ENCODE results near the gene MACROD2. TPM values are rescaled to one million over a fixed set of nuclear protein-coding genes. Genes with fewer than 3 reads are reported as not detected.

Gene MACROD2
- total RNA-seq, 4 donors from 2014 or later = 4.6 to 33.0 (median 8.3) TPM

GRCh38 chr20:15333170-15333569, 1337.9 kb downstream of the MACROD2 start:
- Histone ChIP-seq H3K27ac (no peak overlapping the region), H3K4me3 (no peak overlapping the region)

GRCh38 chr20:15336011-15336410, 1340.7 kb downstream of the MACROD2 start:
- no peaks in the 10 kb centered on the region for H3K4me1 ChIP-seq
- in situ Hi-C loops (cut with MboI; ENCODE audit: low pct_ligation_motif_present in 1 of 4, low pct_unique_long_range_greater_than_20kb in 1 of 4, low sequenced_read_pairs in 3 of 4) = no loop called here
- TF ChIP-seq EP300 (IDR thresholded peaks at IDR 0.05; ENCODE audit: low read depth) = no peak
- TF ChIP-seq POLR2AphosphoS5 (IDR thresholded peaks at IDR 0.05) = no peak
- TF ChIP-seq CTCF (IDR thresholded peaks at IDR 0.05) = no peak
- TF ChIP-seq POLR2A (IDR thresholded peaks at IDR 0.05) = no peak
- no peaks in the 10 kb centered on the region for H3K9me3 ChIP-seq
- no peaks in the 10 kb centered on the region for H3K27me3 ChIP-seq
- DNase-seq = no peak
- H3K4me3 ChIP-seq = no peak overlapping the region
- intact Hi-C loops (cut with DNase I; ENCODE audit: low total_unique reads) = no loop called here
- no peaks in the 10 kb centered on the region for H3K36me3 ChIP-seq
- WGBS, 2 donors (ENCODE audit: low coverage in 1 of 2) = 73 to 76% methylated on average over 2 of the region's 2 CpGs
- no peak overlapping the region for H3K27ac ChIP-seq

More at GRCh38 chr20:15333170-15333569, 1337.9 kb downstream of the MACROD2 start:
- no peaks in the 10 kb centered on the region for H3K9me3 ChIP-seq
- DNase-seq = no peak
- no peaks in the 10 kb centered on the region for H3K27me3 ChIP-seq
- intact Hi-C loops (cut with DNase I; ENCODE audit: low total_unique reads) (no loop called here), in situ Hi-C loops (cut with MboI; ENCODE audit: low pct_ligation_motif_present in 1 of 4, low pct_unique_long_range_greater_than_20kb in 1 of 4, low sequenced_read_pairs in 3 of 4) (no loop called here)
- no peaks in the 10 kb centered on the region for H3K4me1 ChIP-seq
- WGBS, 2 donors (ENCODE audit: low coverage in 1 of 2) = 78 to 80% methylated on average over 4 of the region's 4 CpGs
- TF ChIP-seq EP300 (IDR thresholded peaks at IDR 0.05; ENCODE audit: low read depth) (no peak), CTCF (IDR thresholded peaks at IDR 0.05) (no peak), POLR2A (IDR thresholded peaks at IDR 0.05) (no peak), POLR2AphosphoS5 (IDR thresholded peaks at IDR 0.05) (no peak)
- no peaks in the 10 kb centered on the region for H3K36me3 ChIP-seq

DNA sequence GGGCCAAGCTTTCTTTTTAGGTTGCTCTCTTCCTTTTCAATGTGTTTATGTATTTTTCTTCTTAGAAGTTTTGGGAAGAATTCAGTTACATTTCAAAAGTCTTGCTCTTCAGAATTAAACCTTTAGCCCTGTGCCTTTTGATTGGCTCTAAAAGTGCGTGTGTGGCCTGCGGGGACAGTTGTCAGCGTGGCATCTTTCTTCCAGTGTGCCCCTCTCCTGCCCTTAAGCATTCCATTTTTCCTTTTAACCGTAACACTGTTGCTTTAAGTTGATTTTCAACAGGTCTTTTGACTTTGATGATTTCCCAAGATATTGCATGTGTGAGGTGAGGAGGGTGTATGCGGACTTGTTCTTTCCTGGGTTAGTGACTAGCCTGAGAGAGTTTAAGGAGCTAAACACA, 1341.2 kb downstream of the MACROD2 start:
- Histone ChIP-seq H3K4me1 (no peaks in the 10 kb centered on the region), H3K27me3 (no peaks in the 10 kb centered on the region), H3K9me3 (no peaks in the 10 kb centered on the region), H3K27ac (no peak overlapping the region), H3K4me3 (no peak overlapping the region), H3K36me3 (no peaks in the 10 kb centered on the region)
- TF ChIP-seq CTCF (IDR thresholded peaks at IDR 0.05) = no peak
- TF ChIP-seq EP300 (IDR thresholded peaks at IDR 0.05; ENCODE audit: low read depth) = no peak
- no peak for TF ChIP-seq POLR2AphosphoS5 (IDR thresholded peaks at IDR 0.05)
- no peak for TF ChIP-seq POLR2A (IDR thresholded peaks at IDR 0.05)
- in situ Hi-C loops (cut with MboI; ENCODE audit: low pct_ligation_motif_present in 1 of 4, low pct_unique_long_range_greater_than_20kb in 1 of 4, low sequenced_read_pairs in 3 of 4) (no loop called here), intact Hi-C loops (cut with DNase I; ENCODE audit: low total_unique reads) (no loop called here)
- DNase-seq = no peak
- WGBS, 2 donors (ENCODE audit: low coverage in 1 of 2) = 90 to 96% methylated on average over 5 of the region's 5 CpGs

GRCh38 chr20:15339264-15339663, 1343.9 kb downstream of the MACROD2 start:
- Histone ChIP-seq H3K27ac (no peak overlapping the region), H3K4me1 (no peaks in the 10 kb centered on the region), H3K4me3 (no peak overlapping the region), H3K9me3 (no peaks in the 10 kb centered on the region), H3K36me3 (no peaks in the 10 kb centered on the region), H3K27me3 (no peaks in the 10 kb centered on the region)
- intact Hi-C loops (cut with DNase I; ENCODE audit: low total_unique reads) (no loop called here), in situ Hi-C loops (cut with MboI; ENCODE audit: low pct_ligation_motif_present in 1 of 4, low pct_unique_long_range_greater_than_20kb in 1 of 4, low sequenced_read_pairs in 3 of 4) (no loop called here)
- 62 to 85% methylated on average over 3 of the region's 3 CpGs for WGBS, 2 donors (ENCODE audit: low coverage in 1 of 2)
- TF ChIP-seq EP300 (IDR thresholded peaks at IDR 0.05; ENCODE audit: low read depth) (no peak), POLR2A (IDR thresholded peaks at IDR 0.05) (no peak), CTCF (IDR thresholded peaks at IDR 0.05) (no peak), POLR2AphosphoS5 (IDR thresholded peaks at IDR 0.05) (no peak)
- no peak for DNase-seq
